H1 (cell line): ENCODE measurements around the gene HS6ST3. TPM values are rescaled to one million over a fixed set of nuclear protein-coding genes. Genes with fewer than 3 reads are reported as not detected.

Experiments used
- BRCA1 ChIP-seq: IDR thresholded peaks from 2 replicates; pipeline ENCODE4 v1.6.1; 2012; ENCODE audit warnings: low read depth, low read length, improper control_type of control experiment
- POLR2A ChIP-seq, 2 experiments: IDR thresholded peaks; 1 replicate in 1 of 2; 2 replicates in 1 of 2; pipeline ENCODE4 v1.6.1; 2011; ENCODE audit warnings: low read depth in 2 of 2, low read length in 2 of 2, mild to moderate bottlenecking in 2 of 2; ENCODE audit errors: control extremely low read depth in 1 of 2
- RBBP5 ChIP-seq: IDR thresholded peaks from 2 replicates; pipeline ENCODE4 v1.7.1; 2012; ENCODE audit warnings: low read depth, mild to moderate bottlenecking, inconsistent platforms, low read length, moderate library complexity, borderline replicate concordance
- RFX5 ChIP-seq: IDR thresholded peaks from 2 replicates; pipeline ENCODE4 v1.6.1; 2011; ENCODE audit warnings: low read depth, low read length, improper control_type of control experiment, borderline replicate concordance
- TAF1 ChIP-seq: IDR thresholded peaks from 2 replicates; pipeline ENCODE4 v1.6.1; 2011; ENCODE audit warnings: mild to moderate bottlenecking, low read depth, low read length
- polyA plus RNA-seq, 7 experiments: library from polyadenylated mRNA; depleted of rRNA in 3 of 7; stranded (reverse) in 5 of 7; unstranded in 2 of 7; fragments of >200 nt in 5 of 7; fragments of 200-250 nt in 2 of 7; gene quantifications; 1 replicate in 5 of 7; 2 replicates in 1 of 7; 4 replicates in 1 of 7; pipeline versions ENCODE4 v1.2.1 to v1.2.3, GENCODE V29; 2011 to 2013; ENCODE audit warnings: missing spikeins in 2 of 7, mixed read lengths in 2 of 7
- total RNA-seq: library from RNA; stranded (reverse); fragmentation: NEBNext Ultra II Directional; extraction: Animal tissue kit (Norgen Biotek cat#: 25700); gene quantifications from 2 replicates; pipeline ENCODE4 v1.2.1, GENCODE V29; 2021
- TF ChIP-seq, protein P1 (sequence below): IDR thresholded peaks from 2 replicates; pipeline ENCODE4 v1.6.1; 2012; ENCODE audit warnings: inconsistent platforms

The HS6ST3 gene
- total and polyA plus RNA-seq, 2 of the 8 experiments (the other 6 are each of a cell fraction or from before 2014, with no cell fraction given): 0.45 to 1.2 TPM

DNA sequence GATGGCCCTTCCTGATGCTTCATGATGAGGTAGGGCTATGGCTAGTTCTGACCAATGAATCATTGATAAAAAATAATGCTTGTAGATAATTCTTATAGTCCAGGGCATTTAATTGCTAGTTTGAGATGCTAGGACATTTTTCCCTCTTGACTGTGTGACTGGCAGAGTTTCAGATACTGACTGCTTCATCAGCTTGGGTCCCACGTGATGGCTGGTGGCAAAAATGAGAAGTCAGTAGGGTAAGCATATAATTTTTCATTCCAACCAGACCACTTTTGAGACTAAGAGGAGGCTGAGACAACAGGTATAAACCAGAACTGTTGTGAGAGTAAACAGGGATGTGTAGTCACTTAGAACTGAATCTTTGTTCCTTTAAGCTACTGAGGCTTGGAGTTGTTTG is 183.3 kb downstream of the HS6ST3 start (continued):
- no peak for TF ChIP-seq BRCA1
- no peak for TF ChIP-seq RFX5
- no peak for TF ChIP-seq TAF1
- no peak for TF ChIP-seq POLR2A (IDR thresholded peaks at IDR 0.05; ENCODE audit: control extremely low read depth in 1 of 2, low read depth in 2 of 2, low read length in 2 of 2)
- no peak for TF ChIP-seq RBBP5
- TF ChIP-seq, protein P1, sequence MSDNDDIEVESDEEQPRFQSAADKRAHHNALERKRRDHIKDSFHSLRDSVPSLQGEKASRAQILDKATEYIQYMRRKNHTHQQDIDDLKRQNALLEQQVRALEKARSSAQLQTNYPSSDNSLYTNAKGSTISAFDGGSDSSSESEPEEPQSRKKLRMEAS: no peak
- TF ChIP-seq, all 59 proteins: peak for 0
